Measurements from ENCODE around the gene FNIP1.

DNA sequence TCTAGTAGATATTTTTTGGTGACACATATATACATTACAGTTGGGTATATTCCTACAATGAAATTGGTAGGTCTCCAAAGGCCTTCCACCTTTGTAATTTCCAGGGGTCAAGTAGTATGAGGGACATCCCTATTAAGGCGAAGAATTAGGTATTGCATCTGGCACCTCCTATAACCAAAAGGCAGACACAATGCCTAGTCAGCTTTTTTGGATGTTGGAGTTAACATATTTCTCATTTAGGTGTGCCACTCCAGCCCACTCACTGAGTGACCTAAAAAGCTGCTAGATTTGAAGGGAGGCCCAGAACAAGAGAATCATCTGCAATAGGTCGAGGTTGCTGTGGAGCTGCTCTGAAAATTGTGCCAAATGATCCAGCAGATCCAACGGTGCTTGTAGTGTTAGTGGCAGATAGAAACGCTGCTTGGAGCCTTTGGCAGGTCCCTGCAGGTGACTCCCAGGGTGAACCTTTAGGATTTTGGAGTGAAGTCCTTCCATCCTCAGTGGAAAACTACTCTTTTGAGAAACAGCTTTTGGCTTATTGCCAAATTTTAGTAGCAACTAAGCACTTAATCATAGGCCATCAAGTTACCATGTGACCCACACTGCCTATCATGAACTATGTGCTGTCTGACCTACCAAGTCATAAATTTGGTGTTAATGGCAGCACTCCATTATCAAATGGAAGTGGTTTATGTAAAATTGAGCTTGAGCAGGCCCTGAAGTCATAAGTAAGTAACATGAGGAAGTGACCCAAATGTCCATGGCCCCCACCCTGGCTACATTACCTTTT is 15.7 kb upstream of the FNIP1 start:
- TF ChIP-seq KDM5A (IDR thresholded peaks at IDR 0.05; ENCODE audit: low read length) (no peak), HDAC2 (IDR thresholded peaks at IDR 0.05; ENCODE audit: borderline replicate concordance in 1 of 2, low read depth in 2 of 2, low read length in 2 of 2) (no peak), RXRA (IDR thresholded peaks at IDR 0.05; ENCODE audit: insufficient read depth, low read depth, low read length) (no peak), CHD2 (IDR thresholded peaks at IDR 0.05; ENCODE audit: low read length) (no peak), EZH2 (IDR thresholded peaks at IDR 0.05; ENCODE audit: low read depth, low read length, severe bottlenecking) (no peak)
- TF ChIP-seq, protein P1, sequence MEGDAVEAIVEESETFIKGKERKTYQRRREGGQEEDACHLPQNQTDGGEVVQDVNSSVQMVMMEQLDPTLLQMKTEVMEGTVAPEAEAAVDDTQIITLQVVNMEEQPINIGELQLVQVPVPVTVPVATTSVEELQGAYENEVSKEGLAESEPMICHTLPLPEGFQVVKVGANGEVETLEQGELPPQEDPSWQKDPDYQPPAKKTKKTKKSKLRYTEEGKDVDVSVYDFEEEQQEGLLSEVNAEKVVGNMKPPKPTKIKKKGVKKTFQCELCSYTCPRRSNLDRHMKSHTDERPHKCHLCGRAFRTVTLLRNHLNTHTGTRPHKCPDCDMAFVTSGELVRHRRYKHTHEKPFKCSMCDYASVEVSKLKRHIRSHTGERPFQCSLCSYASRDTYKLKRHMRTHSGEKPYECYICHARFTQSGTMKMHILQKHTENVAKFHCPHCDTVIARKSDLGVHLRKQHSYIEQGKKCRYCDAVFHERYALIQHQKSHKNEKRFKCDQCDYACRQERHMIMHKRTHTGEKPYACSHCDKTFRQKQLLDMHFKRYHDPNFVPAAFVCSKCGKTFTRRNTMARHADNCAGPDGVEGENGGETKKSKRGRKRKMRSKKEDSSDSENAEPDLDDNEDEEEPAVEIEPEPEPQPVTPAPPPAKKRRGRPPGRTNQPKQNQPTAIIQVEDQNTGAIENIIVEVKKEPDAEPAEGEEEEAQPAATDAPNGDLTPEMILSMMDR (IDR thresholded peaks at IDR 0.05; ENCODE audit: control extremely low read depth in 1 of 3, insufficient read depth in 1 of 3, low read depth in 1 of 3, low read length in 3 of 3): no peak
